Renal pelvis (tissue), 4 donors: Measurements from ENCODE around the gene CYTH1. TPM values are rescaled to one million over a fixed set of nuclear protein-coding genes. Genes with fewer than 3 reads are reported as not detected.

Experiments used
- DNase-seq: peaks from one replicate; pipeline ENCODE4 v3.0.0-alpha.2; 2013
- polyA plus RNA-seq, 3 donors: library from polyadenylated mRNA; unstranded; fragments of 120-200 nt; gene quantifications; one replicate each; pipeline ENCODE4 v1.2.1, GENCODE V29; 2013; ENCODE audit not compliant: insufficient read length in 3 of 3

CYTH1 gene
- polyA plus RNA-seq, 3 donors: 21.3 to 28.2 (median 27.3) TPM

DNA sequence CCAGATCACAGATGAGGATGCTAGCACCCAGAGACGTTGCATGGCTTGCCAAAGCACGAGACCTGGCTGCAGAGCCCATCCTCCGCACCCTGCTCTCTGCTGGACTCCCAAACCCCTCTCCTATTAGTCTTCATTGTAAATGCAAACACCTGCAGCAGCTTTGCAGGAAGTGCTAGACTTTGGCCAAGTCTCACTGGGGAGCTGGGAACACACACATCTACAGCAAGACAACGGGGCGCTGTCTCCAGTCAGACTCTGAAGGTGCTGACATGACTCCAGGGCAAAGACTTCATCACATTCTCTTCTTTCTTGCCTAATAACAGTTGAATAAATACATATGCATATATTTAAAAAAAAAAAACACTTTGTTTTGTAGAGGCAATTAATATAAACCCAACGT lies 43.8 kb downstream of the CYTH1 start:
- DNase-seq: no peak

DNA sequence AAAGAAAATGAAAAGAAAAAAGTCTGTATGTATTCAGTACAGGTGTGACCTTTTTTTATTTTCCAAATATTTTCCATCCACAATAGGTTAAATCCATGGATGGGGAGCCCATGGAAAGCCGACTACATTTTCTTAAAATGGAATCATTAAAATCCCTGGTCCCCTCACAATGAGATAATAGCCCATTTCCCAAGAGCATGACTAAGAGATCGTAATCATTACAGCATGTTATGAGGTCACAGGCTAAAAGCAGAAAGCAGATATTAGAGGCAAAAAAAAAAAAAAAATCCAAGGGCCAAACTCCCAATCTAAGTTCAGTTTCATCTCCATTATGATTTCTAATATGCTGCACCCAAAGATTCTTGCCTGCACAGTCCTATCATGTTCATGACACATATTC lies 44.7 kb downstream of the CYTH1 start:
- no peak for DNase-seq

DNA sequence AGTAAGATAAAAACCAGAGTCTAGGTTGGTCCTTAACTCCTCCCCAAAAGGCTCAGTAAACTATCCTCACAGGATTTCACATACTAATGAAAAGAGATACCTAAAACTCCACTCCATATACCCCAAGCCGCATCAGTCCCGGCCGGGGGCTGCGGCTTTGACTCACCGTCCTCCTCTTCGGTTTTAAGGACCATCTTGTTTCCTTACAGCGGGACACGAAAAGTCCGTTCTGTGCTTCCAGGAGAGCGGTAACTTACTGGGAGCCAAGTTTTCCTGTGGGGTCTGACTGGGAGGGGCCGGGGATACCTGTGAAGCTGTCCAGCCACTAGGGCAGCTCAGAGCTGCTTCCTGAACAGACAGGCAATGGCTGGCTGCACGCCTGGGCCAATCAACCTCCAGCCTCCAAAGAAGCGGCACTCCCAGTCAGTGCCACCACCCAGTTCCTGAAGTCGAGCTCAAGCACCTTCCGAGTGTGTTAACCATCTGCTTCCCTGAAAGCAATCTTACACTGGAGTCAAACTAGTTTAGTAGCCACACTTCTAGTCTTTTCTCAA lies 45.5 kb downstream of the CYTH1 start:
- no peak for DNase-seq

DNA sequence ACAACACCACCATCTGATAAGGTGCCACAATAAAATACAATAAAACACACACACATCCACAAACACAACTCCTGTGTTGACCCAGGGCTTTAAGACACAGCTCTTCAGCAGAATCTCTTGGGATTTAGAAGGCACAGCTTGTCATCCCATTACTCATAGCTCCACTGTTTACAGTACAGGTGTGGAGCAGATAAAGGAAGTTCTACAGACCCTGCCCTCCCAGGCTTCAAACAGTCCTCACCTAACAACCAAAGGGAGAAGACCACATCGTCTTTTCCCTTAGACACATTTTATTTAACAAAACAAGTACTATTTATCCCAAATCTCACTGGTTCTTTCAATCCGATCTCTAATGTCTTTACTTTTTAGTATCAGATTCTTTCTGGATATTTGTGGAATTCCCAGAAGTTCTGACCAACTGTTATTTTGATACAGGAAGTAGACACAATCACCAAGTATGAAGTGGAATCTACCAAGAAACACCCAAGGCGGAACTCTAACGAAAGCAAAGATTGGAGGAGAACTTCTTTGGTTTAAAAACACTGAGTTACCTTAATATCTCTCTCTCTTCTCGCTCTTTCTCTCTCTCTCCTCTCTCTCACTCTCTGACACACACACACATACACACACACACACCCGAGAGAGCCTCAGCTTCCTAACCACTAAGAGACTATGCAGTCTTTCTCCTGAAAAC lies 46.1 kb downstream of the CYTH1 start:
- DNase-seq: no peak

DNA sequence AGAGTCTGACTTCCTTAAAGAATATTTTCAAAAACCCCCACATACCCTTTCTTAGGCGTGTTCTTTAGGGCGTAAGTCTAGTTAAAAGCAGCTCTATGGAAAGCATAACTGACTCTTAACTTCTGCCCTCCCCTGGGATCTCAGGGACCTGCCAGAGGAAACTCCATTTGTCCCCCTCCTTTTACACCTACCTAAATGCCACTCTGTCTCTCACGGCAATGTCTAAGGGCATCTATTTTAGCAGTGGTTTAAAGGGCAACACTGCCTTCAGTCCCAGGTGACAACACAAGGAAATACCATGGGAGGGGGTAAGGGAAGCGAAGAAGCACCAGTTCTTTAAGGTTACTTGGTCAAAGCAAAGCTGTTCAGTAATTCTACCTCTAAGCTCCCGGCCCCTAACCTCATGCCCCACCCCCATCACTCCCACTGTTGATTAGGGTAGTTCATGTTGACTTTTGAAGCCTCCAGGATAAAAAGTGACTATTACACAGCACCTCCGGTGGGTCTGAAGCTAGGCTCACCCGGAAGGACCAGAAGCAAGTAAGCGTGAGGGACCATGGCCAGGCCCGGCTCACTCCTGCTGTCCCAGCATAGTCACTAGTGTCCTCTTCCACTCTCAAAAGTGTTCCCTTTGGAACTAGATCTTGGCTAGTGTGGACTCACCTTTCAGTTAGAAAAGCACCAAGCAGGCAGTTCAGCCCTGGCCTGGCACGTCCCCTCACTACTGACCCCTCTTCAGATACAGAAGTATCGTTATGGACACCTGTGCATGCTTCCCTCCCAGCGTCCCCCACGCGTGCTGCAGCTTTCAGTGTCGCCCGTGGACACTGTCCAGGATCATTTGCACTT lies 47.1 kb downstream of the CYTH1 start:
- DNase-seq: no peak

DNA sequence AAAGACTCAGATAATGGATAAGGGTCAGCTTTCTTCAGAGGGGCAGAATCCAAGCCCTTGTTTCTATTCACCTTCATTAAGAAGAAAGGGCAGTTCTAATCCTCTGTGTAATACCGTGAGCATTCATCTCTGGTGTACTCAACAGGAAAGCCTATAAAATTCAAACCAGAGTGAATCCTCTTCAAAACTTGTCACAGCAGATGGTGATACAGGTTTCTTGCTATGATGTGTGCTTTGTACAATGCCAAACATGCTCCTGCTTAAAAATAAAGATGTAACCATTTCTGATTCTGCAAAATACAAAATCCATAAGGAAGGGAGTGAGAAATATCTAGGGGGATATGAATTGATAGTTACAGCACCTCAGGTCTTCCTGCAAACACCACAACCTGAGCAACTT lies 49.7 kb downstream of the CYTH1 start:
- DNase-seq: no peak

DNA sequence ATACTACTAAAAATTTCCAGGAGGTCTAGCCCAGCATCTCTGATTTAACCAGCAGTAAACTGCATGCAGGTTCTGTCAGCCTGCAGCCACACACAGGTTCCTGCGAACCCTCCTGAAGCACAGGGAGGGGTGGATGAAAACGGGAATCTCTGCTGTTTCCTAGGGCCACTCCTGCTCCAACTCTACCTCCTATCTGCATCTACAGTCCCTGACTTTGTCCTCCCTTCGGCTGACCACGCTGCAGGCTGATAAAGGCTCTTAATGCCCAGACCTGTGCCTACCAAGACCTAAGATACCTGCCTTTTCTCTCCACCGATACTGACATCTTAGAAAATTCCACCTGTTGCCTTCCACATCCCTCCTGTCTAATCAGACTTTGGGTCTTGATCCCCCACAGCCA lies 50.2 kb downstream of the CYTH1 start:
- DNase-seq: no peak

DNA sequence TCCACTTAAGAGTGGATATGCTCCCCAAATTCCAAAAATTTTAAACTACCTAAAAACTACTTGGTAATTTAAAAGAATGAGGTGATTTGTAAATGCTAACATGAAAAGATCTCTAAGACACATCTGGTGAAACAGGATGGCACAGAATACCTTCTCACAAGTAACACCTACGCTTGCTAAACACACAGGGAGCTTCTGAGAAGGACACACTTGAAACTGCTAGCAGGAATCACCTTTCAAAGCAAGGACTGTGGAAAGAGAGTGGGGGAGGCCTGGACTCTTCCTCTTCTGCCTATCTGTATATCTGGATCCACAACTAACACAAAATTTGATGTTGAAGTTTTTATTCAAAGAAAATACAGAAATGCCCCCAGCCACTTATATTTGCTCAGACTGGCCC lies 52.4 kb downstream of the CYTH1 start:
- DNase-seq: no peak

DNA sequence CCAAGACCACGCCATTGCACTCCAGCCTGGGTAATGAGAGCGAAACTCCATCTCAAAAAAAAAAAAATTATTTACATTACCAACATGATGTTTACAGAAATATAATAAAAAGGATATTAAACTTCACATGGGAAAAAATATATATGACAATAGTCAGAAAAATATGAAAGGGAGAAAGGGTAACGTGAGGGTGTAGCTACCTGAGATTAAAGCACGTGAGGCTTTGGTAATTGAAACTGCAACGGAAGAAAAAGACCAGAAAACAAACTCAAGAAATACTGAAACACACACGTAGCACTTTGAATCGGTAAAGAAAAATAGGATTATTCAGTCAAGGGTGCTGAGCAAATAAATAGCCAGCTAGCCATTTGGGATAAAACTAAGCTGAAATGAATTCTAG lies 53.6 kb downstream of the CYTH1 start:
- no peak for DNase-seq

DNA sequence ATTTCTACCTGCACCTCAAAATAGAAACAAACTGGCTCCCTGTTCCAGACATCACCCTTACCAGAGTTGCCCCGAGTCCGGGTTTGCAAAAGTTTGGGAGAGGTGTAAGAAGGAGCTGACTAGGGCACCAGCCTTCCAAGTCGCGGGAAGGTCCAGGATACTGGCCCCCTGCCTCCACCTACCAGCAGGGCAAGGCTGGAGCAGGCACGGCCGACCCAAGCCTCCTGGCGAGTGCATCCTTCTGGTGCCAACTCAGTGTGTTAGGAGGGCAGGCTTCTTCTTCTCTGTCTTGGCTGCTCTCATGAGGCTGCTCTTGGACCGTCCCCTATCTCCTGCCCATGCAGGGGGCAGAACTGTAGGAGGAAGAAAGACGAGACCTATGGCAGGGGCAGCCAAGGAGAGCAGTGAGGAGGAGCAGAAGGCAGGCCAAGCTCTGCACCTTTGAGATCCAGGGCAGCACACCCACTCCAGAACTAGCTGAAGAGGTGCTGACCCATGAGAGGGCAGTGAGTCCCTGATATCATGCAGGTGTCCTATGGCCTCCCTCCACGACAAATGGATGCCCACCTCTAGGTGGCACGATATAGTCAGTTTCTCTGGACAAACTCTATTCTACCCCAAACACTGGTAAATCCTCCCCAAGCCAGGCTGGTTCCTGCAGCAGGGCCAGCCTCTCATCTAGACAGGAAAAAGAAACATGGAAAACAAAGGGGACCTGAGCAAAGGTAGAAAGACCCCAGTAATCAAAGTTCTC lies 54.4 kb downstream of the CYTH1 start:
- no peak for DNase-seq

DNA sequence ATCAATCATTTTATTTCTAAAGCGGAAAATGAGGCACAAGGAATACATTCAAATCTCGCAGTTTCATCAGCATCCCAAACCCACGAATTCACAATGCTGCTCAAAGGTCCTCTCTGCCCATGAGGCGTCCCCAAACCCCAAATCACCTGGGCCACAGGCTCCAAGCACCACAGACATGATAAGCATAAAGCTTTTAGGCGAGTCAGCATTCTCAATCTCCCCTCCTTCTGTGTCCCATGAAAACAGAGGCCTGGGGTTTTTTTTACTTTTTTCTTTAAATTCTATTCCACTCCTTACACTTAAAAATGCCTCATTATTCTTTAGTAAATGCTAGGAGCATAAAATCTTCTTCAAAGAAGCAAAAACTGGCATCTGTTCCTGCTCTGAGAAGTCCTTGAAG lies 55.0 kb downstream of the CYTH1 start:
- DNase-seq: no peak

DNA sequence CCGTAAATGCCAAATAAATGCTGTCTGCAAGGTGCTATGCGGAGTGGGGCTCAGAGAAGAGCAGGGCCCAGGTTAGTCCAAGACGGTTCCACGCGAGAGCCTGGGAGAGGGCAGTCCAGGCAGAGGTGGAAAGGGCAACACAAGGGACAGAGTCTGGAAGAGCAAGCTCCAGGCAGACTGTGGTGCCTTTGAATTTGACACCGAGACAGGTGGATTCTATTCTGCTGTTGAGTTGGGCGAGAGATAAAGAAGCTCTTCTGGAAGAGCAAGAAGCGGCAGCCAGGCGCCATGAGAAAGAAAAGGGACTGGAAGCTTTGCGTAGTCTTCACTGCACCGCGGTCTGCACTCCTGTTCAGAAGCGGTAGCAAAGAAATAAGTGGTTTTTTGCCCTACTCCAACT lies 55.6 kb downstream of the CYTH1 start:
- no peak for DNase-seq

DNA sequence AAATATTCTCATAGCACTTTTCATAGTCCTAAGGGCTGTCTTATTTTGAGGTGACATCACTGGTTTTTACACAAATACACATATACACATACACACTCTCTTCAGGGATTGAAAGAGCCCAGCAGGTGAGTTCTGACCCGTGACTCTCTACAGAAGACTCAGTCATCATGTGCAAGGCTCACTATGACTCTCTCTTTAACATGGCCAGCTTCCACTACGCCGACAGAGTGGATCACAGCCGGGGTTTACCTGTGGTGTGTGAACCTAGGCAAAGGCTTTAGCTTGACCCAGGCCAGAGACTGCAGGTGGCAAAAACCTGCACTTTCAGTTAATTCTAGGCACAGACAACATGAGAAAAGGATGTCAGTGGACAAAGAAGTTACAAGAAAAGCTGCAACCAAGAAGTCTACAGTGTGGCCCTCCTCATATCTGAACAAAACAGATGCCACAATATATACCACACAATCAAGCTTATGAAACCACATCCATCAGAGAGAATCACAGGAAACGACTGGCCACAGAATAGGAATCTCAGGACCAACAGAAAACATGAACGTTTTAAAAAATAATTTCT lies 56.5 kb downstream of the CYTH1 start:
- no peak for DNase-seq

DNA sequence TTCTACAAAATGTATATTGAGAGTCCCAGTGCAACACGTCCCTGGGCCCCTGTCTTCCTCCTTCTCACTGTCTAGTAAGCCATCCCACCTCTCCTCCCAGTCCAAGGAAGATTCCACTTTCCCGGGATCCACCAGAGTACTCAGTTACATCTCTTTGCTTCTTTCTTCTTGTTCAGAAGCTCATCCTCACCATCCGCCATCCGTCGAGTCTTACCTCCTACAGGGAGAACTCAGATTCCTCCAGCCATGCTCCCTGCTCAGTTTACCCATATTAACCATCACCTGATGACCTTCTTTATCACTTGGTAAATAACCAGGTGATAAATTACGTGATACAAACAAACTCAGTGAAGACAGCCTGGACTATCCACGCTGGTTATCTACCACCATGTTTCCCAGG lies 57.1 kb downstream of the CYTH1 start:
- no peak for DNase-seq

DNA sequence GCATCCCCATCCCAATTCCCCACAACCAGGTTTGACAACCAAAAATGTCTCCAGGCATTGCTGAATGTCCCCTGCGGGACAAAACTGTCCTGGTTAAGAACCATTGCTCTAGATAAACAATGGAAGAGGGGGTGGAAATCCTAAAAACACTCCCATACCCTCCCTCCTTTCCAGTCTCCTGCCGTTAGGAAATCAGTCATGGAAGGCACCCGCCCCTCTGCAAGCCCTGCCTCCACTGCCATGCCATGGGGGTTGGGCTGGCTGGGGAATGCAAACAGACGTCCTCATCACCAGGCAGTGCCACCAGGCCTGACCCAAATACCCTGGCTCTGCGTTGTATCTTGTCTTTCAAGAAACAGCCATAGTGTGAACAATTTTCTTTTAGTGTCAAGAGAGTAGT lies 57.5 kb downstream of the CYTH1 start:
- no peak for DNase-seq

DNA sequence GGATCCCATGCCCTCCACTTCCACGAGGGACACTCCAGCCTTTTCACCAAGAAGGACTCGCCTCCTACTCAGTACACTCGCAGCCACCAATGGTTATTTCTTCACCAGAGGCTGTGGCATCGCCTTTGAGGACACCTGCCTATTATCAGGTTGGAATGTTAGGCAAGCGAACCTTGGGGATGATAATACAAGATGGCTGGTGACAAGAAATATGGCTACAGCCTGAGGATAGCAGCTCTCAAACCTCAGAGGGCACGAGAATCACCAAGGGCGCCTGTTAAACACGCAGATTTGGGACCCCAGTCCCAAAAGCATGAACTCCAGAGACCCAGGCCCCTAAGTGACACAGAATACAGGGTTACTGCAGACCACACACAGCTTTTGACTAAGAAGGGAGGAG lies 58.1 kb downstream of the CYTH1 start:
- no peak for DNase-seq

DNA sequence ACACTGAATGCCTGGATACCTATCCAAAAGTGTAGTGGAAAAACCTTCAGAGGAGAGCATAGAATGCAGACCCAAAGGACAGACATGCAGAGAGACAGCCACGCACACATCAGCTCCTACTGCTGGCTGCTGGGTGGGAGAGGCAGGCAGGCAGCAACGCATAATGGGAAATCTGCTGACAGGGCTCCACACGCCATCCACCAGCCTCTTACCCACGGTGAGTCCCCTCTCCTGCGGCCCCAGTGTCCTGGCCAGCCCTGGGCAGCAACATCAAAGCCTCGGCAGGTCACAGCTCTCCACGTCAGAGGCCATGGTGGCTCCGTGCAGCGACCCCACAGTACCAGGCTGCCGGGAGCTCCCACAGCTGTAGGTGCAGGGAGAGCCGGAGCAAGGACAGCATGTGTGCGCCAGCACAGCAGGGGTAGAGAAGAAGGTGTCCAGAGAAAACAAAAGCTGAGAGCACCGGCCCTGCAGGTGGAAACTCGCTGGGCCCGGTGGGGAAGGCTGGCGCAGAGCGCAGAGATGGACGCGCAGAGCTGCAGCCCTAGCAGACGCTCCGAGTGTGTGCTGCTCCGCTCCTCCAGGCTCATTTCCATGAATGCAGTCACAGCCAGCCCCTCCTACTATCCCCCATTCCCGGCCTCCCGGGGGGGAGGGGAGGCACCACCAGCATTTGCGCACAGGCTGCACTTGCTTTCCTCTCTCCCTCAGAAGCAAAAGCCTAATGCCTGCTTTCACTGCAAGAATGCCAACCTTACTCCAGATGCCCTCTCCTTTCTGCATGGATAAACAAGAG lies 58.9 kb downstream of the CYTH1 start:
- peak; percentile 80 for DNase-seq

DNA sequence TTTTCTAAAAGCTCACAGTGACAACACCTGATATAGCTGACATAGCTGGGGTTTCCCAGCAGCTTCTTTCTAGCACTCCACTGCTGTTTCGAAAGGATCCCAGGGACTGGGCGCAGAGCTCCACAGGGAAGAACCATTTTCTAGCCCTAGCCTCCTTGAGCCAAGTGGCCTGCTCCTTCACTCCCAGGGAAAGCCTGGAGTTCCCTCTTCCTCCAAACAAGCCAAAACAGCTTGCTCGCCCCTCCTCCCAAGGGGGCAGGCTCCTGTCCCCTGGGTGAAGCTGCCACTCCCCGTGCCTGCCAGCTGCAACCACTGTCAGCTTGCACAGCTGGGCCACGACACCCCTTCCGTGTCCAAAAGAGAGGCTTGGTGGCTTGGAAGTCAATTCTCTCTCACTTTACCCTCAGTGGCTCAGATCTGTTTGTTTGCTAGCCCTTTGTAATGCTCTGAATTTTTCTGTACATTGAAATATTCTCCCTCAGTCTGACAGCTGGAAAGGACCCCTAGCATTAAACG lies 59.8 kb downstream of the CYTH1 start:
- DNase-seq: no peak

DNA sequence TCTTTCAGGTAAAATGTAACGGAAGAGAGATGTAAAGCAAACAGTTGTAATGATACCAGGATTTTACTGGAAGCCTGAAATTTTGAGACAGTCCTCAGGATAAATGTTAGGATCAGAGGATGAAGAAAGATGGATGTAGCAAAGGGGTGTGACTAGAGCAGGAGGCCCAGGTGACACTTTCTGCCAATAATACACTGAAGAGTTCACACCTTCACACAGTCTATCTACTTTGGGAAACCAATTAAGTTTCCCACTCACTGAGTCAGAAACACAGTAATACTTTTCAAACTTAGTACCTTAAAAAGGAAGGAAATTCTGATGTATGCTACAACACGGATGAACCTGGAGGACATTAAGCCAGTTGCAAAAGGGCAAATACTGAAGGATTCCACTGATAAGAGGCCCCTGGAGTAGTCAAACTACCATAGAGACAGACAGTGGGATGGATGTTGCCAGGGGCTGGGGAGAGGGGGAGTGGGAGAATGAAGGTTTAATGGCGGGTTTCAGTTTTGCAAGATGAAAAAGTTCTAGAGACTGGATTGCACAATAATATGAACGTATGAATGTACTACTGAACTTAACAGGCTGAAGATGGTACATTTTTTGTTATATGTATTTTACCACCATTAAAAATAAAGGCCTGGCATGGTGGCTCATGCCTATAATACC lies 62.3 kb downstream of the CYTH1 start:
- no peak for DNase-seq

DNA sequence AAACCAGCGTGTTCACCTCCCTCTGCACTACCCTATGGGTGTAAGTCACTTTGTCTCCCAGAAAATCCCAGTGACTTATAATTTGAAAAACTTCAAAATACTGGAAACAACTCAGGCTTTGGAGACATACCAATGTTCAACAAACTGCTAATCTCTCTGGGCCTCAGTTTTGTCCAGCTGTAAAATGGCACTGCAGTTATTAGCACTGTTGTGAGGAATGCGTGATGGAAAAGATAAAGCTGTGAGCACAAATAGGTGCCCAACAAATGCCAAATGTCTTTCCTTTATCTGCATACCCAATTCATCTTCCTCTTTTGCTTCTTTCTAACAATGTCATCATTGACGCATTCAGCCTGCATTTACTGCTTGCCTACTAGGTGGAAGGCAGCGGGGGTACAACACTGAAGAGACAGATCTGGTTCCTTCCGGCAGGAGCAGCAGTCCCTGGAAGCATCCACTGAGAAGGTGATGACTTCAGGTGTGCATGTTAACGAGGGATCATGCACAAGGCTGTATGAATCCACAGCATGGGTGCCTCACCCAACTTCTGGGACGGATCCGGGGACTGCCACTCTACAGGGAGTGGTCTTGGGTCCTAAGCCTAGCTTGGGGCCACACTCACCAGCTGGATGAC lies 63.4 kb downstream of the CYTH1 start:
- DNase-seq: no peak
